MG63 (cell line): ENCODE results near the gene MYOZ1. TPM values are rescaled to one million over a fixed set of nuclear protein-coding genes. Genes with fewer than 3 reads are reported as not detected.
A peak's percentile ranks its signal among the peaks of the same experiment; 100 is the strongest.
"Not testable (repeated sequence)": the region's sequence is repeated elsewhere in the genome, so short reads cannot be mapped to it uniquely, and the experiment has no call there.

Experiments
- DNase-seq: peaks from one replicate; pipeline ENCODE4 v3.0.0-alpha.2; 2020
- H3K27me3 ChIP-seq: fragments of 250-450 bp; sonication (Bioruptor Pico); 2 replicates; pipeline ENCODE4 v1.5.1; 2020; ENCODE audit warnings: mild to moderate bottlenecking, moderate library complexity
- H3K36me3 ChIP-seq: fragments of 250-450 bp; sonication (Bioruptor Pico); 2 replicates; pipeline ENCODE4 v1.5.1; 2020; ENCODE audit warnings: mild to moderate bottlenecking, moderate library complexity
- H3K4me3 ChIP-seq: fragments of 250-450 bp; sonication (Bioruptor Pico); 2 replicates; pipeline ENCODE4 v1.5.1; 2020; ENCODE audit warnings: mild to moderate bottlenecking, moderate library complexity
- H3K9me3 ChIP-seq: fragments of 250-450 bp; sonication (Bioruptor Pico); 2 replicates; pipeline ENCODE4 v1.5.1; 2020; ENCODE audit warnings: mild to moderate bottlenecking, moderate library complexity
- total RNA-seq: library from RNA; depleted of rRNA; stranded (reverse); fragments of >200 nt; shearing (Covaris generic); gene quantifications from 2 replicates; pipeline ENCODE4 v1.2.3, GENCODE V29; 2014; ENCODE audit warnings: low replicate concordance

Gene MYOZ1
- total RNA-seq, 1 experiment from 2014 or later, result not detected

- Histone ChIP-seq H3K27me3 (no peaks in the 10 kb centered on the region), H3K9me3 (no peaks in the 10 kb centered on the region), H3K36me3 (no peaks in the 10 kb centered on the region), H3K4me3 (peak overlapping the region; percentile 75)
- DNase-seq, result peak; percentile 93
These were observed 15.2 kb downstream of the MYOZ1 start for GRCh38 chr10:73625884-73626752.

DNA sequence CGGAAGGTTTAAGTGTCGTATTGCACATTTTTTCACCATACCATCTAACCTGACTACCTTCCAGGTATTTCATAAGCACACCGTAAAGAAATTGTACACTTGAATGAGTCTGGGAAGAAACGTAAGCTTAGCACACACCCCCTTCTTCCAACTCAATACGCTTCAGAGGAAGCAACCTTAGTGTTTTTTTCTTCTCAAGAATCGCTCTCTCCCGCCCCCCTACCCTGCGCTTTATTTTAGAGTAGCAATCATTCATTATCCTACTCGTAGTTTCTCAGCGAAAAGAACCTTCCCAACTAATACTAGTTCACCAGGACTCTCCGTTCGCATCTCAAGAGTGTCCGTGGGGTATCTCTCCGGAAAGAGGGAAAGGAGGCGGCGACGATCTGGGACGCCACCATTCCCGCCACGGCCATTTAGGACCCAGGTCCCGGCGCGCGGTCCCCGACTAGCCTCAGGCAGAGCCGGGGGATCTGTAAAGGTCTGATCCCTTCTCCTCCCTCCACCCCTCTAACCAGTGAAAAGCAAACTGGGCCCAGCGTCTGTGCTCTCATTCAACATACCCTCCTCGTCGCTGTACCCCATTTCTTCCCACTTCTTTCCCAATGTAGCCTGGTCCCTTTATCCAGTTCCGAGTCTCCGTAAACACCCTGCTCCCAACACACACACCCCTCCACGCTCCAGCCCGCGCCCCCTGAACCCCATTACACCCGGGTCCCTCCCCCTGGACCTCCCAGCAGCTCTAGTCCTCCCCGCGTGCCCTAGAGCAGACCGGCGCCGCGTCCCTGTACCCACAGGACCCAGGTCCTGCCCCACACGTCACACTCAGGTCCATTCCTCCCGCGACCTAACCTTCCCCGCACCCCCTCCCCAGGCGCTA lies 16.0 kb downstream of the MYOZ1 start:
- H3K36me3 ChIP-seq, result no peaks in the 10 kb centered on the region
- peak; percentile 21 for DNase-seq
- no peaks in the 10 kb centered on the region for H3K9me3 ChIP-seq
- H3K4me3 ChIP-seq, result peak overlapping the region; percentile 75
- no peaks in the 10 kb centered on the region for H3K27me3 ChIP-seq

GRCh38 chr10:73623056-73623455 lies 18.2 kb downstream of the MYOZ1 start:
- H3K36me3 ChIP-seq, result no peaks in the 10 kb centered on the region
- DNase-seq, result no peak

GRCh38 chr10:73620974-73621373 lies 20.3 kb downstream of the MYOZ1 start:
- not testable (repeated sequence) for H3K9me3 ChIP-seq, DNase-seq, H3K4me3 ChIP-seq, H3K36me3 ChIP-seq, H3K27me3 ChIP-seq

More at GRCh38 chr10:73623056-73623455, 18.2 kb downstream of the MYOZ1 start:
- Histone ChIP-seq H3K4me3 (no peak overlapping the region), H3K9me3 (no peaks in the 10 kb centered on the region), H3K27me3 (no peaks in the 10 kb centered on the region)

- H3K9me3 ChIP-seq, H3K36me3 ChIP-seq, H3K27me3 ChIP-seq, DNase-seq, H3K4me3 ChIP-seq: not testable (repeated sequence)
These were observed 24.1 kb downstream of the MYOZ1 start for GRCh38 chr10:73617143-73617542.

DNA sequence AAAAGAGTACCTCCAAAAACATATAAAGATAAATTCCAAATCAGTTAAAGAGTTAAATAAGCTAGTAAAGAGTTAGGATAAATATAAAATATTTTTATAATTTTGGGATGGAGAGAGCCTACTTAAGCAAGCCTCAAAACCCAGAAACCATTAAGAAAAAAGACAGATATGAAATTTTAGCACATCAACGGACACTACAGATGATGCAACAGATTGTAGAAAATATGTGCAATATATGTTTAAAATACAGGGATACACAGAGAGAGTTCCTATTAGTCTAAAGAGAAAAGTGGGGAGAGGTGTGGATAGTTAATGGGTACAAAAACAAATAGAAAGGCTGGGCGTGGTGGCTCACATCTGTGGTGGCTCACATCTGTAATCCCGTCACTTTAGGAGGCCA lies 26.6 kb downstream of the MYOZ1 start:
- no peak overlapping the region for H3K4me3 ChIP-seq
- no peaks in the 10 kb centered on the region for H3K27me3 ChIP-seq
- no peaks in the 10 kb centered on the region for H3K36me3 ChIP-seq
- DNase-seq, result no peak
- no peaks in the 10 kb centered on the region for H3K9me3 ChIP-seq

GRCh38 chr10:73609116-73609515 lies 32.2 kb downstream of the MYOZ1 start:
- Histone ChIP-seq H3K9me3 (no peaks in the 10 kb centered on the region), H3K36me3 (no peaks in the 10 kb centered on the region)
- DNase-seq, result no peak

DNA sequence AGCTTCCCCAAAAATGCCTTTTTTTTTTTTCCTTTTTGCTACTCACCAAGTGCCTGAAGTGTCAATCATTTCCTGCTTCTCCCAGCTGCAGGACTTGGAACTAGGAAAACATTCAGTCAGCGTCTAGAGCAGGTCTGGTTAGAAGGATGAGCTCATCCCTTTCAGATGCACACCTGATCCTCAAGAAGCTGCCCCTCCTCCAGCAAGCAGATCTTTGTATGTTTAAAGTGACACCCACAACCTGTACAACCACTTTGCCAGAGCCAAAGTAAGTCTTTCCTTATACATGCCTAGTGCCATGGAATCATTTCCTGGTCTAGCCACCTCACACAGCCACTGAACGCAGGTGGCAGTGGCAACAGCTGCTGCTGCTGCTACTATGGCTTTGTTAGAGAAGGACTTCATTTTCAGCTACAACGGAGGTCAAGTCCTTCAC lies 39.8 kb downstream of the MYOZ1 start:
- Histone ChIP-seq H3K27me3 (no peaks in the 10 kb centered on the region), H3K4me3 (no peak overlapping the region), H3K36me3 (no peaks in the 10 kb centered on the region), H3K9me3 (no peaks in the 10 kb centered on the region)
- no peak for DNase-seq

More at GRCh38 chr10:73609116-73609515, 32.2 kb downstream of the MYOZ1 start:
- H3K27me3 ChIP-seq, result no peaks in the 10 kb centered on the region
- H3K4me3 ChIP-seq, result no peak overlapping the region

GRCh38 chr10:73597346-73597745 lies 43.9 kb downstream of the MYOZ1 start:
- Histone ChIP-seq H3K9me3 (no peaks in the 10 kb centered on the region), H3K36me3 (no peaks in the 10 kb centered on the region), H3K27me3 (no peaks in the 10 kb centered on the region), H3K4me3 (no peak overlapping the region)
- no peak for DNase-seq

DNA sequence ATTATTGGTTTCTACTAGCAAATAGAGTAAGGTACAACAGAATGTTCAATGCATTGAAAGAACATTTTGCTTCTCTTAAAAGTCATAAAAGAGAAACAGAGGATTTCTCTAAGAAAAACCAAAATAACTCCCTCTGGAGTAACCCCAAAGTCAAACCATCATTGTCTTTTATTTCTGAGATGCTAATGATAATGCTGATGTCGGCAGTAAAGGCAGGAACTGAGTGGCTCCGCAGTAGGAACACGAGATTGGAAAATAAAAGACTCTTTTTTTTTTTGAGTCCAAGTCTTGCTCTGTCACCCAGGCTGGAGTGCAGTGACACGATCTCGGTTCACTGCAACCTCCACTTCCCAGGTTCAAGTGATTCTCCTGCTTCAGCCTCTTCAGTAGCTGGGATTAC lies 47.5 kb downstream of the MYOZ1 start:
- Histone ChIP-seq H3K4me3 (no peak overlapping the region), H3K36me3 (no peaks in the 10 kb centered on the region), H3K9me3 (no peaks in the 10 kb centered on the region), H3K27me3 (no peaks in the 10 kb centered on the region)
- no peak for DNase-seq

DNA sequence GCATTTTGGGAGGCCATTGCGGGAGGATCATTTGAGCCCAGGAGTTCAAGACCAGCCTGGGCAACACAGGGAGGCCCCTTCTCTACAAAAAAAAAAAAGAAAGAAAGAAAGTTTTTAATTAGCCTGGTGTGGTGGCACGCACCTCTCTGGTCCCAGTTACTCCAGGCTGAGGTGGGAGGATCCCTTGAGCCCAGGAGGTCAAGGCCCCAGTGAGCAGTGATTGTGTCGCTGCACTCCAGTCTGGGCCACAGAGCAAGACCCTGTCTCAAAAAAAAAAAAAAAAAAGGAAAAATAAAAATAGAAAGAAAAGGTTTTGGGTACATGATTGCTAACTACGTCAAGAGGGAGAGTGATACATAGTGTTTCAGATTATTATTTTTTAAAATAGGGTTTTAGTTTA lies 48.2 kb downstream of the MYOZ1 start:
- Histone ChIP-seq H3K9me3 (no peaks in the 10 kb centered on the region), H3K4me3 (no peak overlapping the region), H3K27me3 (no peaks in the 10 kb centered on the region), H3K36me3 (no peaks in the 10 kb centered on the region)
- DNase-seq, result no peak

DNA sequence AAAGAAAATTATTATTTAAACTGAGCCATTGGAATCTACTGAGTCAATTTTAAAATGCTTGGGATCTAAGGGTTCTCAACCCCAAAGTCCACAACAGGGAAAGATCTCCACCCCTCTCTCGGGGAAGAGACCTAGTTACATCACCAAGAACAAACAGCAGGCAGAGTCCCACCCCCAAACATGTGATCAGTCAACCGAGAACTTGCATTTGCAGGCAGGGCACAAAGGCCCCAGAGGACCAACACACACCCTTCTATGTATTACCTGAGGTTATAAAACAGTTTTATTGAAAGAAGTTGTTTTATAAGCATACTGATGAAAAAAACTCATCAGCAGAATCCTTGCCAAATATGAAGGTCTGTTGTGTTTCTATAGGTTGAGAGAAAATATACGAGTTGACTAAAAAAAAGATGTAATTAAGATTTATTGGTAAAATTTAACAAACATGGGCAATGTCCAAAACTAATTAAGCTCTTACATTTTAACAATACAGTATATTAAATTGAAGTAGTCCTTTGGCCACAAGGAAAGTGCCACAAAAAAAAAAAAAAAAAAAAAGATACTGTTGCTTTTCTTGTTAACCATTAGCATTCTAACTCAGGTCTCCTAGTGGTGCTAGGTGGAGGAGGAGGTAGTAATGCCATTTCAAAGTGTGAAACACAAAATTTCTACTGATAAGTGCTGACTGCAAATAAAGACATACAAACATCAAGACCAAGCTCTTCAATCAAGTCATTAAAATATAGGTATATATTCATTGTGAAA lies 49.2 kb downstream of the MYOZ1 start:
- Histone ChIP-seq H3K36me3 (no peaks in the 10 kb centered on the region), H3K27me3 (no peaks in the 10 kb centered on the region), H3K9me3 (no peaks in the 10 kb centered on the region), H3K4me3 (no peak overlapping the region)
- peak; percentile 9 for DNase-seq

DNA sequence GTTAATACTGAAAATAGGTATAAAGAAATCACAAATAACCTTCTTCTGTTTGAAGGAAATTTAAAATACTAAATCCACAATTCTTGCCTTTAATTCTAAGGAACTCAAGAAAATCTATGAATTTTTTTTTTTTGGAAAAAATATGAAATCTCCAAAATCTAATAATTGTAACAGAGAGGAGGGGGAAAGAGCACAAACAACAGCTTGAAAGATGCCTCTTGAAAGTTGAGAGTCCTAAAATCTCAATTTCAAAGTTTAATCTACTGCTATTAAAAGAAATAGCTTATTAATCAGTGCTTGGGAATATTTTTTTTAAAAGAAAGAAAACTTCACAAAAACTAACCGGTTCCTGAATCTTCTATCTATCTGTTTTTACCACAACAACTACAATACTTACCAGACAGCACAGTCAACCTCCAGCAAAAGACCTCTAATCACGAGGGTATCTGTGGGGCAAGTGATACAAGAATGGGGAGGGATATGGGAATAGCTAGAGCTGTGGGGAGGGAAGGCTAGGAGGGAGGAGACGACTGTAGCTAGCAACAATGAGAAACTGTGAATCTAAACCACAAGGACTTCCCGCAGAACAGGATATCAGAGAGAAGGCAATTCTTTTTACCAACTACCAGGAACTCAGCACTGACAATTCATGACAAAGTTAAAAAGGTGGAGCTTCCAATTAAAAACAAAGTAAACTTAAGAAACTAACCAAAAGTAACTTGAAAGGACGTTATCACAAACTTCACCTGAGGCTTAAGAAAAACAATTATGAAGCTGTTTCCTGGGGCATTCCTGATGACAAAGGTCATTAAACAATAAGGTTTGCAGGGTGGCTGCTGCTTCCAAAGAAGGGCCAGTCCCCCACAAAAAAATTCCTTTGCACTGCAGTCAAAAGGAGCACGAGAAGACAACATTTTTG lies 50.1 kb downstream of the MYOZ1 start, which contains the start of gene USP54:
Gene USP54 (minus strand): TSS at position 462 of the 919 bp plus-strand sequence. CDS start 15,684 bp downstream, outside the sequence.
- no peaks in the 10 kb centered on the region for H3K36me3 ChIP-seq
- no peak within 1 kb of the TSS for H3K4me3 ChIP-seq
- H3K9me3 ChIP-seq, result no peaks in the 10 kb centered on the region
- H3K27me3 ChIP-seq, result no peaks in the 10 kb centered on the region
- no peak for DNase-seq

GRCh38 chr10:73589563-73590126 lies 51.6 kb downstream of the MYOZ1 start:
- DNase-seq, result no peak
- Histone ChIP-seq H3K9me3 (peaks cover 6% of the 10 kb centered on the region; the same call in 1 of the 2 replicates), H3K27me3 (no peaks in the 10 kb centered on the region), H3K4me3 (no peak overlapping the region), H3K36me3 (no peaks in the 10 kb centered on the region)

DNA sequence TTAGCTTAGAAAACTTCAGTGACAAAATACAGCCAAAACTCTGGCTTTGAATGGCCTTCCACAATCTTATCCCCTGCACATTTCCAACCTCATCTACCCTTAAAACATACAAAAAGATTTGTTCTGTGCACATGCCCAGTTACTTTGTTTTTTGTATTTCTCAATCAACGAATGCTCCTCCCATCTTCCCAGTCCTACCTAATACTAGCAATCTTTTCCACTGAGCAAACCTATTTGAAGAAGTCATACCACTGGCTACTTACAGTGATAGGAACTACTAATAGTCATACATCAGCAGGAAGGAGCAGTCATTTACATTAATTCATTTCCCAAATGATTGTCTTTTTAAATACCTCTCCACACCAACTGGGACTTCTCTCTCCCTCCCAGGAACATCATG lies 52.6 kb downstream of the MYOZ1 start:
- Histone ChIP-seq H3K27me3 (no peaks in the 10 kb centered on the region), H3K4me3 (no peak overlapping the region), H3K9me3 (peaks cover 6% of the 10 kb centered on the region; the same call in 1 of the 2 replicates), H3K36me3 (no peaks in the 10 kb centered on the region)
- DNase-seq, result no peak
